Sigmoid colon (tissue), 4 donors: ENCODE measurements around the gene UROC1.

Source experiments
- CTCF ChIP-seq, 4 experiments: fragments of 450-650 bp in 3 of 4; fragments of 200-600 bp in 1 of 4; IDR thresholded peaks; one replicate each; pipeline ENCODE4 v1.5.1; 2016 to 2019; ENCODE audit warnings: antibody characterized with exemption in 4 of 4, mild to moderate bottlenecking in 3 of 4, moderate library complexity in 2 of 4
- POLR2A ChIP-seq, 2 donors: fragments of 450-650 bp; IDR thresholded peaks; one replicate each; pipeline ENCODE4 v1.6.1; 2016; ENCODE audit warnings: antibody characterized with exemption in 2 of 2, mild to moderate bottlenecking in 2 of 2, moderate library complexity in 2 of 2
- POLR2AphosphoS5 ChIP-seq, 4 donors: sonication (generic); formaldehyde crosslinking; IDR thresholded peaks; one replicate each; pipeline ENCODE4 v1.6.1; 2017; ENCODE audit warnings: antibody characterized with exemption in 4 of 4

DNA sequence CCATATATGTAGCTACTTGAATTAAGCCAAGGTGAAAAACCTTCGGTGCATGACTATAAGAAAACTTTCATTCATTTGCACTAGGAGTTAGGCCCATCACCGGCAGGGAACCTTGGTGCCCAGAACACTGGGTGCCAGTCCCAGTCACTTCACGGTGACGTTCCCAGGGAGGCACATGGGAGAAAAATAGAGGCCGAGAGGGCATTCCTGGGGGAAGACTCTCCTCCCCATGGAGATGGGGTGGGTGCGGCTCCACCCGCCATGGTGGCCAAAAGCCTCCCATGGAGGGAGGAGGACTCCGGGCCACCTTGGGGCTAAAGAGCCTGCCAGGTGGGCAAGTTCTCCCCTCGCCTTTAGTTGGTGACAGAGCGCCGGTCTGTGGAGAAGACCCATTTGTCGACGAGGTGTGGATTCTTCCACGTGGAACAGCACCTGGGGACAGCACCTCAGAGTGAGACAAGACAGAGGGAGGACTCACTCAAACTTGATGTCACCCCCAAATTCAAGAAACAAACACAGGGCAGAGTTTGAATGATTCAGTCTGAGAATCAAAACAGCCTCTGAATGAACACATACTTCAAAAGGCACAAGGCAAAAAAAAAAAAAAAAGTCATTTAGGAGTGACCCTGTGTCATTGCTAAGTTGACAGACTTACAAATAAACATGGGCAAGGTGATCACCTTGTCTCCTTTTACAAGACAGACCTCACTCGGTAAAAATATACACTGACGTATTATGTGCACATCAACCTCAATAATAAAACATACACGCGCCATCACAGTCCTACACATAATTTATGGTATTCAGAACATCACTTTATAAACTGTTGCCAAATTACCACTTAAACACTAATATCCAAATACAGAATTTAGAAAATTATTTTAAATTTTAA is 80.5 kb downstream of the UROC1 start:
- TF ChIP-seq POLR2A (IDR thresholded peaks at IDR 0.05) (no peak), CTCF (IDR thresholded peaks at IDR 0.05) (no peak), POLR2AphosphoS5 (IDR thresholded peaks at IDR 0.05) (no peak)
